Gastroesophageal sphincter (tissue), 4 donors: ENCODE results near the gene STOX2. TPM values are rescaled to one million over a fixed set of nuclear protein-coding genes. Genes with fewer than 3 reads are reported as not detected.
"Not testable (repeated sequence)": the region's sequence is repeated elsewhere in the genome, so short reads cannot be mapped to it uniquely, and the experiment has no call there.

Source experiments
- ATAC-seq: fragments of 150-250 bp; one replicate; pipeline ENCODE4 v1.9.1; 2016; ENCODE audit warnings: mild to moderate bottlenecking, moderate library complexity
- H3K27ac ChIP-seq, 4 donors: fragments of 200-600 bp; sonication (generic) in 3 of 4; 1 replicate in 3 of 4; 2 replicates in 1 of 4; pipeline ENCODE4 v1.5.1; 2016 to 2019
- H3K27me3 ChIP-seq: fragments of 200-600 bp; sonication (generic); one replicate; pipeline ENCODE4 v1.5.1; 2019
- H3K36me3 ChIP-seq, 2 donors: fragments of 200-600 bp; sonication (generic); one replicate each; pipeline ENCODE4 v1.5.1; 2019; ENCODE audit warnings: control low read depth in 1 of 2
- H3K4me1 ChIP-seq, 3 donors: fragments of 200-600 bp; sonication (generic); 1 replicate in 2 of 3; 2 replicates in 1 of 3; pipeline ENCODE4 v1.5.1; 2016 to 2019; ENCODE audit warnings: control low read depth in 2 of 3
- H3K4me3 ChIP-seq, 2 donors: fragments of 200-600 bp; sonication (generic); one replicate each; pipeline ENCODE4 v1.5.1; 2019; ENCODE audit warnings: mild to moderate bottlenecking in 1 of 2, moderate library complexity in 1 of 2
- H3K9me3 ChIP-seq, 3 donors: fragments of 200-600 bp; sonication (generic); one replicate each; pipeline ENCODE4 v1.5.1; 2017 to 2019; ENCODE audit warnings: control low read depth in 2 of 3
- EP300 ChIP-seq: sonication (generic); formaldehyde crosslinking; IDR thresholded peaks from one replicate; pipeline ENCODE4 v1.6.1; 2017; ENCODE audit warnings: antibody characterized with exemption, mild to moderate bottlenecking
- POLR2A ChIP-seq, 2 donors: fragments of 450-650 bp; IDR thresholded peaks; one replicate each; pipeline ENCODE4 v1.6.1; 2017; ENCODE audit warnings: antibody characterized with exemption in 2 of 2, mild to moderate bottlenecking in 2 of 2, moderate library complexity in 1 of 2
- POLR2AphosphoS5 ChIP-seq: sonication (generic); formaldehyde crosslinking; IDR thresholded peaks from one replicate; pipeline ENCODE4 v1.6.1; 2017; ENCODE audit warnings: antibody characterized with exemption
- WGBS, 2 donors: methylation state at CpG; one replicate each; pipeline ENCODE4 v1.1.5; 2018; ENCODE audit warnings: low coverage in 1 of 2; 5-methylcytosine and 5-hydroxymethylcytosine counted together
- total RNA-seq, 4 donors: library from RNA; depleted of rRNA; stranded (reverse); fragments of >200 nt; gene quantifications; one replicate each; pipeline ENCODE4 v1.1.0, GENCODE V29; 2016
- TF ChIP-seq, protein P1 (sequence below), 4 experiments: fragments of 200-600 bp in 2 of 4; fragments of 450-650 bp in 2 of 4; sonication (generic) in 1 of 4; IDR thresholded peaks; one replicate each; pipeline ENCODE4 v1.5.1; 2017 to 2019; ENCODE audit warnings: antibody characterized with exemption in 4 of 4, mild to moderate bottlenecking in 2 of 4, moderate library complexity in 2 of 4

The STOX2 gene
- total RNA-seq, 4 donors from 2014 or later, result 7.5 to 25.4 (median 11.2) TPM

DNA sequence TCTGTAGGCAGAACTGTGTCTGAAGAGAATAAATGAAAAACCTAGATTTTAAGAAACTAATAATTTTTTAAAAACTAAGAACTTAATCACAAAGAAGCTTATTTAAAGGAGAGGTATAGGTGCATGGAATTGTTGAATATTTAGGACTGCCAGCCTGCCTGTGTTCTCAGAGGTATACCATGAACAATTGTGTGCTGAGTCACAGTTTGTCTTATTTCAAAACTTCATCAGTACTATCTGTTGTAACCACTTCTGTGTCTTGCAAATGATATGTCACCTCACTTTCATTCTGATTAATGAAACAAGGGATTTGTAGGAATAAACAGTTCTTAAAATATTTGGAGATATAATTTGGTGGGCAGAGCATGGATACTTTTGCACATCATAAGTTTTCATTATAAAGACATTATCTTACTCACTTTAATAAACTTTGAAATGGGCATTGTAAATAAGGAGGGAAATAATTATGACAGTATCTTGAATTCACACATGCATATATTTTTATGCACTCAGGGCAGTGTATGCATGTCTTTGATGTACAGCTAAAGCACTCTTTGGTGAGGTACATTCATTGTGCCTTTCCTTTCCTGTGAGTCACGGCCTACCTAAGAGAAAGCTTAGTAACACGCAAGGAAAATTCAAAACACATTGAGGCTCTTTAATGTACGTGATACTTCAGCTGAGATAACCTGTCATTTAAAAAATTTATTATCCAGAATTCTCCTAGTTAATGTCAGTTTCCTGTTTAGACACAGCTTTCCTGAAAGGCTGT, 31.7 kb downstream of the STOX2 start:
- 46 to 87% methylated on average over 3 of the region's 3 CpGs for WGBS, 2 donors
- TF ChIP-seq, protein P1, sequence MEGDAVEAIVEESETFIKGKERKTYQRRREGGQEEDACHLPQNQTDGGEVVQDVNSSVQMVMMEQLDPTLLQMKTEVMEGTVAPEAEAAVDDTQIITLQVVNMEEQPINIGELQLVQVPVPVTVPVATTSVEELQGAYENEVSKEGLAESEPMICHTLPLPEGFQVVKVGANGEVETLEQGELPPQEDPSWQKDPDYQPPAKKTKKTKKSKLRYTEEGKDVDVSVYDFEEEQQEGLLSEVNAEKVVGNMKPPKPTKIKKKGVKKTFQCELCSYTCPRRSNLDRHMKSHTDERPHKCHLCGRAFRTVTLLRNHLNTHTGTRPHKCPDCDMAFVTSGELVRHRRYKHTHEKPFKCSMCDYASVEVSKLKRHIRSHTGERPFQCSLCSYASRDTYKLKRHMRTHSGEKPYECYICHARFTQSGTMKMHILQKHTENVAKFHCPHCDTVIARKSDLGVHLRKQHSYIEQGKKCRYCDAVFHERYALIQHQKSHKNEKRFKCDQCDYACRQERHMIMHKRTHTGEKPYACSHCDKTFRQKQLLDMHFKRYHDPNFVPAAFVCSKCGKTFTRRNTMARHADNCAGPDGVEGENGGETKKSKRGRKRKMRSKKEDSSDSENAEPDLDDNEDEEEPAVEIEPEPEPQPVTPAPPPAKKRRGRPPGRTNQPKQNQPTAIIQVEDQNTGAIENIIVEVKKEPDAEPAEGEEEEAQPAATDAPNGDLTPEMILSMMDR (IDR thresholded peaks at IDR 0.05), result no peak
- TF ChIP-seq POLR2A (IDR thresholded peaks at IDR 0.05) (no peak), POLR2AphosphoS5 (no peak), EP300 (no peak)
- Histone ChIP-seq H3K4me3 (no peak overlapping the region), H3K4me1 (peaks cover 0 to 13% (median 0%) of the 10 kb centered on the region in 3 donors), H3K9me3 (no peaks in the 10 kb centered on the region), H3K27me3 (no peaks in the 10 kb centered on the region), H3K27ac (no peak overlapping the region), H3K36me3 (no peaks in the 10 kb centered on the region)
- no peak for ATAC-seq

DNA sequence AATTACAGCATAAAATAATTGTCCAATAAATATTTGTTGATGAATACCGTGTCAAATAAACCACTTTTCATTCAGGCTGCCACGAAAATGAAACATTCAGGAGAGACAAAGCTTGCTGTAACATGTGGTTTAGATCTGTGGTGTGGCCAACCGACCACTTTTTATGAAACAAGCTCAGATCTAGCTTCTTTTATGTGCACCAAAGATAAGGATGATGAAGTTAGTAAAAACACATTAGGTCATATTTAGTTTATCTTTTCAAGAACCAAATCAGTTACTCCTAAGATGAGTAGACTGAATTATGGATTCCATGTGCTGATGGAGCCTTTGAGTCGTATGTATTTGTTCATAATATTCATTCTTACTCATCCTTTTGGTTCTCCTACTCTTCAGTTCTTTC, 35.8 kb downstream of the STOX2 start:
- H3K36me3 ChIP-seq, result no peaks in the 10 kb centered on the region
- H3K4me3 ChIP-seq, result no peak overlapping the region
- ATAC-seq, result no peak
- no peak overlapping the region for H3K27ac ChIP-seq
- H3K27me3 ChIP-seq, result no peaks in the 10 kb centered on the region
- no peaks in the 10 kb centered on the region for H3K9me3 ChIP-seq
- peaks cover 0 to 11% (median 0%) of the 10 kb centered on the region in 3 donors for H3K4me1 ChIP-seq
- TF ChIP-seq POLR2A (IDR thresholded peaks at IDR 0.05) (no peak), POLR2AphosphoS5 (no peak), EP300 (no peak)
- TF ChIP-seq, protein P1 (IDR thresholded peaks at IDR 0.05), result no peak
- WGBS, 2 donors, result 41 to 58% methylated on average over 4 of the region's 4 CpGs

DNA sequence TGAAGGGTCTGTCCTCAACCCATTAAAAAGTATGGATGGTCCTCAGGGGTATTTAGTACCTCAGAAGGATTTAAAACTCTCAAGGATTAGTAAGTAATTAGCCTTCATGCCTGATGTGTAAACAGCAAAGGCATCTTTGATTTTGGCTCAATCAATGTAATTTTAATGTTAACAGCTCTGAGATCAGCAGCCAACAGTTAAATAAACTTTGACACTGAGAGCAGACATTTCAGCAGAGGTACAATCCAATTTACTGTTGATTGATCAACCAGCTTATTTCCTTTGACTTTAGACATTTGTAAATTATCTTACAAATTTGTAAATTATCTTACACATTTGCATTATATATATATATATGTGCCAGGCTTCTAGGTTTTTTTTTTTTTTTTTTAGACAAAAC, 36.9 kb downstream of the STOX2 start:
- TF ChIP-seq EP300, result no peak
- TF ChIP-seq, protein P1 (IDR thresholded peaks at IDR 0.05), result no peak
- TF ChIP-seq POLR2A (IDR thresholded peaks at IDR 0.05), result no peak
- TF ChIP-seq POLR2AphosphoS5, result no peak
- Histone ChIP-seq H3K27ac (no peak overlapping the region), H3K4me3 (no peak overlapping the region), H3K9me3 (no peaks in the 10 kb centered on the region), H3K4me1 (peaks cover 0 to 2% (median 0%) of the 10 kb centered on the region in 3 donors), H3K27me3 (no peaks in the 10 kb centered on the region), H3K36me3 (no peaks in the 10 kb centered on the region)
- no peak for ATAC-seq

DNA sequence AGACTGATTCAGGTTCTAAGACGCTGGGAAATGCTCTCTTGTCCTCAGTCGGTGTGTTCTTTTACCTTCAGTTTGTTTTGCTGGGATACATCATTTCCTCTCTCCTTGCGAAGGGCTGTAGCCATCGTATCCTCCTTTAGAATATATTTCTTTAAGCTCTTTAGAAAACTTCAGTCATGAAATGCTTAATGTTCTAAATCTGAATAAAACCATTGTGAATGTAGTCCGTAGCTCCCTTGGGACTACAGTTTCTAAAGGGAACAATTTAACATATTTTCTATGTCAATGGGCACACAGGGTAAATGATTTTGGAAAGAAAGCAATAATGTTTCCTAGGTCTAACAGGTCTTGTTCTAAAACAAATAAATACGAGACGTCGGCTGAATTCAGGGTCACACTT, 40.6 kb downstream of the STOX2 start:
- H3K4me3 ChIP-seq, result no peak overlapping the region
- no peak for ATAC-seq
- 82 to 83% methylated on average over 8 of the region's 8 CpGs for WGBS, 2 donors
- H3K27me3 ChIP-seq, result no peaks in the 10 kb centered on the region
- no peaks in the 10 kb centered on the region for H3K9me3 ChIP-seq
- H3K4me1 ChIP-seq, result no peaks in the 10 kb centered on the region
- TF ChIP-seq, protein P1 (IDR thresholded peaks at IDR 0.05), result no peak
- no peak for TF ChIP-seq POLR2AphosphoS5
- no peak for TF ChIP-seq POLR2A (IDR thresholded peaks at IDR 0.05)
- no peak for TF ChIP-seq EP300
- no peak overlapping the region for H3K27ac ChIP-seq
- H3K36me3 ChIP-seq, result no peaks in the 10 kb centered on the region

DNA sequence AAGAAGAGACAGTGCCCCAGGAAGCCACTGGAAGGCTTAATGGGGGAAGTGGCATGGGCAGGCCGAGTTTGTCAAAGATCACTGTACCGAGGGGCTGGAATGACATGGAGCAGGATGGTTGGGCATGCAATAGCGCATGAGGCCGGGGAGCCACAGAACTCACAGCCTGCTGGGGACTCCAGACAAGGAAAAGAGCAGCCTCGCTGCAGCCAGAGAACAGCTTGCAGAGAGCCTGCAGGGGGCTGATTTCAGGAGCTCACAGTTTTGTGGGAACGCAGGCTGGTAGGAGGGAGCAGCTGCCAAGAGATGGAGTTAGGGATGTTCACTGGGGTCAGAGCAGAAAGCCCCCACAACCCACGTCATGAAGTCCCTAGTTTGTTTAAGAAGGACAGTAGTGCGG, 45.4 kb downstream of the STOX2 start:
- Histone ChIP-seq H3K27ac (no peak overlapping the region), H3K4me3 (no peak overlapping the region), H3K4me1 (no peaks in the 10 kb centered on the region), H3K27me3 (no peaks in the 10 kb centered on the region), H3K36me3 (no peaks in the 10 kb centered on the region), H3K9me3 (no peaks in the 10 kb centered on the region)
- 78 to 93% methylated on average over 2 to 4 of the region's 8 CpGs for whole genome bisulfite sequencing, 2 donors
- TF ChIP-seq POLR2A (IDR thresholded peaks at IDR 0.05) (no peak), POLR2AphosphoS5 (no peak), EP300 (no peak)
- TF ChIP-seq, protein P1 (IDR thresholded peaks at IDR 0.05), result no peak
- ATAC-seq, result no peak

DNA sequence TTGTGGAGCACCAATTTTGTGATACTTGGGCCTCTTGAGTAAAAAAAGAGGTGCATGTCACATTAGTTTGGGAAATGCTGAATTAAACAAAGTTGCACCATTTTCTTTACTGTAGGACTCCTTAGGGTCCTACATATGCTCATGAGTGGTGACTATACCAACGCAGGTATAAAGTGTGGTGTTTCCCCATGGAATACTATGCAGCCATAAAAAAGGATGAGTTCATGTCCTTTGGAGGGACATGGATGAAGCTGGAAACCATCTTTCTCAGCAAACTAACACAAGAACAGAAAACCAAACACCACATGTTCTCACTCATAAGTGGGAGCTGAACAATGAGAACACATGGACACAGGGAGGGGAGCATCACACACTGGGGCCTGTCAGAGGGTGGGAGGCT, 47.5 kb downstream of the STOX2 start:
- WGBS, 2 donors, result 100% methylated on average over 1 of the region's 1 CpG

More for the DNA sequence above, 47.5 kb downstream of the STOX2 start:
- not testable (repeated sequence) for ATAC-seq, H3K4me3 ChIP-seq, H3K27me3 ChIP-seq, H3K36me3 ChIP-seq, H3K9me3 ChIP-seq, H3K27ac ChIP-seq, H3K4me1 ChIP-seq
